Occipital lobe (tissue), 2 donors: Measurements from ENCODE around the gene C10orf90. TPM values are rescaled to one million over a fixed set of nuclear protein-coding genes. Genes with fewer than 3 reads are reported as not detected.
"Not testable (repeated sequence)": the region's sequence is repeated elsewhere in the genome, so short reads cannot be mapped to it uniquely, and the experiment has no call there.

Experiments used
- DNase-seq: peaks from one replicate; lab custom pipeline; 2025; lab: John Stamatoyannopoulos, UW
- total RNA-seq: library from RNA; depleted of rRNA; stranded (reverse); fragments of >200 nt; gene quantifications from one replicate; pipeline ENCODE4 v1.2.3, GENCODE V29; 2014

C10orf90 gene
- total RNA-seq, 1 donor from 2014 or later, result 0.16 TPM

GRCh38 chr10:126585249-126586017 is 85.1 kb downstream of the C10orf90 start:
- DNase-seq, result no peak

- DNase-seq, result no peak
Measured at GRCh38 chr10:126584836-126585235, 85.7 kb downstream of the C10orf90 start.

DNA sequence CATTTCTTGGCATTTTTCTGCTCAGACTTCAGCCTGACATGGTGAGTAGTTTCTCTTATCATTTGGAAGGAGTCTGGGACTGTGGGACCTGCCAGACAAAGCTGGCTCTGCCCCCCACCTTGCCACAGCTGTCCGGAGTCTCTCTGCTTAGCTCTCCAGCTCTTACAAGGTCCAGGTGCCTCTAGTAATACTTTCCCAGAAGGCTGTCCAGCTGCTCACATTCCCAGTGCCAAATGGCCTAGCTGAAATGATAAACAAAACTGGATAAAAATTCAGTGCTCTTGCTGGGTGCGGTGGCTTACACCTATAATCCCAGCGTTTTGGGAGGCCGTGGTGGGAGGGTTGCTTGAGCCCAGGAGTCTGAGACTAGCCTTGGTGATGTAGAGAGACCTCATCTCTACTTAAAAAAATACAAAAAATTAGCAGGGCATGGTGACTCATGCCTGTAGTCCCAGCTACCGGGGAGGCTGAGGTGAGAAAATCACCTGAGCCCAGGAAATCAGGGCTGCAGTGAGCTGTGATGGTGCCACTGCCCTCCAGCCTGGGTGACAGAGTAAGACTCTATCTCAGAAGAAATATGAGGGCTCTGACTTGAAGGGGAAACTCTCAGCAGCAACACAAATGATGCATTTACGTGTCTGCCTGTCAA is 86.8 kb downstream of the C10orf90 start:
- no peak for DNase-seq

GRCh38 chr10:126581648-126582046 is 88.8 kb downstream of the C10orf90 start:
- DNase-seq, result no peak

GRCh38 chr10:126580873-126581647 is 89.4 kb downstream of the C10orf90 start:
- no peak for DNase-seq

GRCh38 chr10:126576336-126576735 is 94.2 kb downstream of the C10orf90 start:
- no peak for DNase-seq

GRCh38 chr10:126570621-126571602 is 99.6 kb downstream of the C10orf90 start:
- DNase-seq, result no peak

- DNase-seq, result no peak
Measured at GRCh38 chr10:126570245-126570570, 100.3 kb downstream of the C10orf90 start.

DNA sequence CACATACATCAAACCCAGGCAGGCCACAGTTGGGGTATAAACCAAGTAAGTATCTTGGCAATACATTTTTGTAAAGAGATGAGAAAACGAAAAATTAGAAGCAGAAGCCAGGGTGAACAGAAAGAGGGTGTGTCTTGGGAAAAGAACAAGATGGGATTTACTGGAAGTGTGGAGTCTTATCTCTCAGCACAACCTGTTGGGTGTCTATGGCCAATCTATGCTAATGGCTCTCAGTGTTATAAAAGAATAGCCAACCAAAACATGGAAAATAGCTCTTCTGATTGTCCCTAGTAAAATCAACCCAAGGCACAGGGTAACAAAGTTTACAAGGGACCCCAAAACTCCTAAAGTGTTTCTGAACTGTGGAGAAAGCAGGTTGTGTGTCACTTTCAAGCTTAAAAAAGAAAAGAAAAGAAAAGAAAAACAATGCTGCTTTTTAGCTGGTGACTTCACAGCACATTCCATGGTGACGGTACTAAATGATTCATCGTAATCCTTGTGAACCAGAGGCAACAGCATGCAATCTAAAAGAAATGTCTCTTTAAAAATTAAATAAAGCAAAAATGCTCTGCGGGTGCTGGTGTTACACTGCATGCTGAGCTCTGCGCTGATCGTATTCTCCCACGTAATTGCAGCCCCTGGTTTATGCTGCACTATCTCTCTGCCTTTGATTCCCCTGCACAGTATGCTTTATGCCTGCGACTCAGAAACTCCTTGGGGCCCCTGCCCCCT is 100.8 kb downstream of the C10orf90 start:
- no peak for DNase-seq

GRCh38 chr10:126568809-126569385 is 101.6 kb downstream of the C10orf90 start:
- DNase-seq, result no peak

GRCh38 chr10:126565871-126566270 is 104.6 kb downstream of the C10orf90 start:
- no peak for DNase-seq

- no peak for DNase-seq
Measured at GRCh38 chr10:126565441-126565840, 105.1 kb downstream of the C10orf90 start.

GRCh38 chr10:126564326-126564888 is 106.1 kb downstream of the C10orf90 start:
- no peak for DNase-seq

GRCh38 chr10:126563361-126563760 is 107.1 kb downstream of the C10orf90 start:
- DNase-seq, result no peak

GRCh38 chr10:126561921-126562680 is 108.4 kb downstream of the C10orf90 start:
- DNase-seq, result no peak

DNA sequence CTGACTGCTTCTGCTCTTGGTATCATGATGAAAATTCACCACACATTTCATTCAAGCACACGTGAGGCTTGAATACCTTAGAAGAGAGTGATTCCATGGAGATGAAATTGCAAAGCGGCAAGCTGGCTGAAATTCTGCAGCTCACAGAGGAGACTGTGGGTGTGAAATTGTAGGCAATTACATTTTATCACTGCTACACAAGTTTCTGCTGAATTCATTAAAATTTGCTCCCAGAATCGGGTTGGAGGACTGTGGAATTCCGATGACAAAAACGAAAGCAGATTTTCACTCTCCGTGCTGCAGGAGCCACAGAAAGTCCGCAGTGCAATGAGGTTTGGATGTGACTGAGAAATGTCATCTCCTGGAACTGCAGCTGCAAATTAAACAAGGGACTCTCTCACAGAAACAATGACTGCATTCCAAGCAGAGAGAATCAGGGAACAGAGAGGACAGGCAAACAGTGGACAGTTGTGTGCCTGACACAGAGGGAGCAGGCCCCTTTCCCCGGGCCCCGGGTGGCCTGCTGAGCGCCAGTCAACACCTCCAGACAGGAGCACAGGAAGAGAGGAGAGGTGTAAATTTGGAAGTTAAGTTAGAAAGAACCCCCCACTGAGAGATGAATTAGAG is 109.1 kb downstream of the C10orf90 start:
- peak; percentile 71 for DNase-seq

DNA sequence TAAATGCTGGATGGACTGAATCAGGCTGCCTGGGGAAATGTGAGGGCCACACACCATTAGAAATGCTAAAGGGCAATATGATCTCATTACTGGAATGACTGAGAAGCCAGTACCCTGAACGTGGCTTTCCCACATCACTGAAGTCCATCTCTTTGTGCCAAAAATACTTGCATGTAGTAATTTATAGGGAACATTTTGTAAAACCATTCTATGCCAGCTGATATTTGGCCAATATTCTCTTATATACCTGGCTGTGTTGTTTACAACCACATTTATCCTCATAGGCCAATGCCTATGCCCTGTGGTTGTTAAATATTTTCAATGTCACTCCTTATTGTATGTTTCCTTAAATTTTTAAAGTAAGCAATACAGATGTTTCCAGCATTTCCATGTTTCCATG is 111.6 kb downstream of the C10orf90 start:
- DNase-seq, result no peak

GRCh38 chr10:126551202-126551601 is 119.3 kb downstream of the C10orf90 start:
- no peak for DNase-seq

GRCh38 chr10:126550586-126550985 is 119.9 kb downstream of the C10orf90 start:
- DNase-seq, result not testable (repeated sequence)
